Urothelium cell line (cell line): ENCODE measurements around the gene PGPEP1.
A peak's percentile ranks its signal among the peaks of the same experiment; 100 is the strongest.

Experiments used
- DNase-seq: peaks from one replicate; pipeline ENCODE4 v3.0.0; 2011; ENCODE audit warnings: low spot score, mixed read lengths
- FAIRE-seq: peaks from 2 replicates; lab custom pipeline; 2011; peaks lifted over from hg19 to GRCh38; lab: Jason Lieb, UNC

PGPEP1 gene

GRCh38 chr19:18340190-18340989, at the start of gene PGPEP1:
Gene PGPEP1 (plus strand): TSS chr19:18340598. CDS start chr19:18340682, 84 bp downstream.
- FAIRE-seq: no peak
- DNase-seq: peak; percentile 87

- DNase-seq (no peak), FAIRE-seq (no peak)
Observed at GRCh38 chr19:18291019-18291524, 49.3 kb upstream of the PGPEP1 start.

GRCh38 chr19:18291590-18292461, 48.6 kb upstream of the PGPEP1 start:
- FAIRE-seq (no peak), DNase-seq (peak; percentile 64)

GRCh38 chr19:18292462-18292809, 48.0 kb upstream of the PGPEP1 start:
- DNase-seq (no peak), FAIRE-seq (no peak)

GRCh38 chr19:18292810-18293641, 47.4 kb upstream of the PGPEP1 start:
- FAIRE-seq: no peak
- DNase-seq: peak; percentile 53

- FAIRE-seq (no peak), DNase-seq (no peak)
Observed at GRCh38 chr19:18293642-18294466, 46.5 kb upstream of the PGPEP1 start.

- FAIRE-seq (no peak), DNase-seq (peak; percentile 51)
Observed at GRCh38 chr19:18294467-18294864, 45.9 kb upstream of the PGPEP1 start.

GRCh38 chr19:18295034-18295451, 45.4 kb upstream of the PGPEP1 start:
- DNase-seq (no peak), FAIRE-seq (no peak)

- FAIRE-seq: no peak
- DNase-seq: no peak
Observed at GRCh38 chr19:18297308-18297707, 43.1 kb upstream of the PGPEP1 start.

GRCh38 chr19:18298601-18299000, 41.8 kb upstream of the PGPEP1 start:
- FAIRE-seq (no peak), DNase-seq (no peak)

GRCh38 chr19:18299654-18300053, 40.7 kb upstream of the PGPEP1 start:
- DNase-seq (no peak), FAIRE-seq (no peak)

- FAIRE-seq (no peak), DNase-seq (peak; percentile 34)
Observed at GRCh38 chr19:18300930-18301717, 39.3 kb upstream of the PGPEP1 start.

GRCh38 chr19:18301718-18302111, 38.7 kb upstream of the PGPEP1 start:
- FAIRE-seq: no peak
- no peak for DNase-seq

GRCh38 chr19:18304208-18304457, 36.3 kb upstream of the PGPEP1 start:
- DNase-seq: no peak
- no peak for FAIRE-seq

- no peak for FAIRE-seq
Observed at GRCh38 chr19:18304458-18305310, 35.7 kb upstream of the PGPEP1 start.

GRCh38 chr19:18306209-18306887, 34.0 kb upstream of the PGPEP1 start:
- DNase-seq (no peak), FAIRE-seq (no peak)

More at GRCh38 chr19:18304458-18305310, 35.7 kb upstream of the PGPEP1 start:
- DNase-seq: peak; percentile 86

GRCh38 chr19:18306888-18307260, 33.5 kb upstream of the PGPEP1 start:
- DNase-seq: no peak
- FAIRE-seq: no peak

- FAIRE-seq: no peak
- DNase-seq: no peak
Observed at GRCh38 chr19:18307271-18307681, 33.1 kb upstream of the PGPEP1 start.
